Hepatocyte (in vitro differentiated cells): ENCODE data around the gene SYCE3.

Experiments
- EZH2 ChIP-seq: fragments of 200-600 bp; sonication (generic); IDR thresholded peaks from 2 replicates; pipeline ENCODE4 v1.6.1; 2016; ENCODE audit warnings: antibody characterized with exemption, mild to moderate bottlenecking, borderline replicate concordance
- EZH2phosphoT487 ChIP-seq: fragments of 200-600 bp; sonication (generic); IDR thresholded peaks from one replicate; pipeline ENCODE4 v1.6.1; 2018; ENCODE audit warnings: antibody characterized with exemption, mild to moderate bottlenecking, low read depth, moderate library complexity; ENCODE audit not compliant: unreplicated experiment, severe bottlenecking
- TF ChIP-seq, protein P1 (sequence below): fragments of 200-600 bp; sonication (generic); IDR thresholded peaks from 2 replicates; pipeline ENCODE4 v1.5.1; 2016; ENCODE audit warnings: antibody characterized with exemption, mild to moderate bottlenecking; ENCODE audit not compliant: poor library complexity

DNA sequence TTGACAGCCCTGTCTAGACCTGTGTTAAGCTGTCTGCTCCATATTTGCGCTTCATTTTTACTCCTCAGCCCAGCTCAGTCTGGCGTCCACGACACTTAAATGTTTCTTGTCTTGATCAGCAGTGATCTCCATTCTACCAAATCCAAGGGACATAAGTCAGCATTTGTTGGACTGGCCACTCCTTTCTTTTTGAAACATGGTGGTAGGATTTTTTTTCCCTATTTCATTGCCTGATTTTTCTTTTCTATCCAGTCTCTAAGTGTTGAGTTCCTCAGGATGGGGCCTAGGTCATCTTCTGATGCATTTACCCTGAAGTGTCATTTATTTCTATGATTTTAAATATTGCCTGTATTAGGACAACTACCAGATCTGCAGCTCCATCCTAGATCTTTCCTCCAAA is 53.8 kb downstream of the SYCE3 start:
- TF ChIP-seq, protein P1, sequence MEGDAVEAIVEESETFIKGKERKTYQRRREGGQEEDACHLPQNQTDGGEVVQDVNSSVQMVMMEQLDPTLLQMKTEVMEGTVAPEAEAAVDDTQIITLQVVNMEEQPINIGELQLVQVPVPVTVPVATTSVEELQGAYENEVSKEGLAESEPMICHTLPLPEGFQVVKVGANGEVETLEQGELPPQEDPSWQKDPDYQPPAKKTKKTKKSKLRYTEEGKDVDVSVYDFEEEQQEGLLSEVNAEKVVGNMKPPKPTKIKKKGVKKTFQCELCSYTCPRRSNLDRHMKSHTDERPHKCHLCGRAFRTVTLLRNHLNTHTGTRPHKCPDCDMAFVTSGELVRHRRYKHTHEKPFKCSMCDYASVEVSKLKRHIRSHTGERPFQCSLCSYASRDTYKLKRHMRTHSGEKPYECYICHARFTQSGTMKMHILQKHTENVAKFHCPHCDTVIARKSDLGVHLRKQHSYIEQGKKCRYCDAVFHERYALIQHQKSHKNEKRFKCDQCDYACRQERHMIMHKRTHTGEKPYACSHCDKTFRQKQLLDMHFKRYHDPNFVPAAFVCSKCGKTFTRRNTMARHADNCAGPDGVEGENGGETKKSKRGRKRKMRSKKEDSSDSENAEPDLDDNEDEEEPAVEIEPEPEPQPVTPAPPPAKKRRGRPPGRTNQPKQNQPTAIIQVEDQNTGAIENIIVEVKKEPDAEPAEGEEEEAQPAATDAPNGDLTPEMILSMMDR = no peak
- TF ChIP-seq EZH2 (no peak), EZH2phosphoT487 (no peak)
